ENCODE results near the gene ARHGEF7.
"Not testable (repeated sequence)": the region's sequence is repeated elsewhere in the genome, so short reads cannot be mapped to it uniquely, and the experiment has no call there.

Gene ARHGEF7

GRCh38 chr13:111071120-111071519 lies 44.0 kb upstream of the ARHGEF7 start:
- not testable (repeated sequence) for H3K4me3 ChIP-seq (ENCODE audit: low read length); H3K27me3 ChIP-seq (ENCODE audit: low read depth, low read length); H4K20me1 ChIP-seq (ENCODE audit: insufficient read depth, low read length); H3K36me3 ChIP-seq (replicated peaks; ENCODE audit: low read depth, low read length); H3K9ac ChIP-seq (ENCODE audit: low read length); H3K4me1 ChIP-seq (ENCODE audit: low read length); H3K79me2 ChIP-seq (ENCODE audit: low read length); H3K4me2 ChIP-seq (ENCODE audit: low read length); H2AFZ ChIP-seq (ENCODE audit: low read depth, low read length); H3K27ac ChIP-seq (ENCODE audit: low read length)
- TF ChIP-seq CTCF (IDR thresholded peaks at IDR 0.05; ENCODE audit: low read depth, low read length), result peak; percentile 51
- H3K9me3 ChIP-seq (ENCODE audit: insufficient read depth, low read length), result 0 out of 2 replicates have a peak, but pooled peaks cover 26% of the 10 kb centered on the region

DNA sequence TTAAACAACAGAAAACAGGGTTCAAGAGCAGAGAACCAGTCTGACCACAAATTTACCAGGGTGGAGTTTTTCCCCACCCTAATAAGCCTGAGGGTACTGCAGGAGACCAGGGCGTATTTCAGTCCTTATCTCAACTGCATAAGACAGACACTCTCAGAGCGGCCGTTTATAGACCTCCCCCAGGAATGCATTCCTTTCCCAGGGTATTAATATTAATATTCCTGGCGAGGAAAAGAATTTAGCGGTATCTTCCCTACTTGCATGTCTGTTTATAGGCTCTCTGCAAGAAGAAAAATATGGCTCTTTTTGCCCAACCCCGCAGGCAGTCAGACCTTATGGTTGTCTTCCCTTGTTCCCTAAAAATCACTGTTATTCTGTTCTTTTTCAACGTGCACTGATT lies 43.6 kb upstream of the ARHGEF7 start:
- not testable (repeated sequence) for H3K4me1 ChIP-seq (ENCODE audit: low read length); H3K4me3 ChIP-seq (ENCODE audit: low read length); H3K36me3 ChIP-seq (replicated peaks; ENCODE audit: low read depth, low read length); H3K27ac ChIP-seq (ENCODE audit: low read length); H3K4me2 ChIP-seq (ENCODE audit: low read length); H3K79me2 ChIP-seq (ENCODE audit: low read length); H4K20me1 ChIP-seq (ENCODE audit: insufficient read depth, low read length); H3K9ac ChIP-seq (ENCODE audit: low read length); H2AFZ ChIP-seq (ENCODE audit: low read depth, low read length); H3K27me3 ChIP-seq (ENCODE audit: low read depth, low read length)
- H3K9me3 ChIP-seq (ENCODE audit: insufficient read depth, low read length), result 0 out of 2 replicates have a peak, but pooled peaks cover 26% of the 10 kb centered on the region

GRCh38 chr13:111074826-111075225 lies 40.3 kb upstream of the ARHGEF7 start:
- Histone ChIP-seq H3K27ac (ENCODE audit: low read length) (no peak overlapping the region), H3K4me2 (ENCODE audit: low read length) (no peak overlapping the region), H3K9me3 (ENCODE audit: insufficient read depth, low read length) (0 out of 2 replicates have a peak, but pooled peaks cover 26% of the 10 kb centered on the region), H3K4me1 (ENCODE audit: low read length) (no peaks in the 10 kb centered on the region; the same call in 1 of the 2 replicates), H3K4me3 (ENCODE audit: low read length) (no peak overlapping the region), H2AFZ (ENCODE audit: low read depth, low read length) (no peak overlapping the region), H3K9ac (ENCODE audit: low read length) (no peak overlapping the region), H3K79me2 (ENCODE audit: low read length) (no peaks in the 10 kb centered on the region), H3K27me3 (ENCODE audit: low read depth, low read length) (no peaks in the 10 kb centered on the region), H3K36me3 (replicated peaks; ENCODE audit: low read depth, low read length) (no peaks in the 10 kb centered on the region), H4K20me1 (ENCODE audit: insufficient read depth, low read length) (no peaks in the 10 kb centered on the region)
- TF ChIP-seq EZH2phosphoT487 (IDR thresholded peaks at IDR 0.05; ENCODE audit: low read depth) (no peak), CTCF (IDR thresholded peaks at IDR 0.05; ENCODE audit: low read depth, low read length) (no peak)

DNA sequence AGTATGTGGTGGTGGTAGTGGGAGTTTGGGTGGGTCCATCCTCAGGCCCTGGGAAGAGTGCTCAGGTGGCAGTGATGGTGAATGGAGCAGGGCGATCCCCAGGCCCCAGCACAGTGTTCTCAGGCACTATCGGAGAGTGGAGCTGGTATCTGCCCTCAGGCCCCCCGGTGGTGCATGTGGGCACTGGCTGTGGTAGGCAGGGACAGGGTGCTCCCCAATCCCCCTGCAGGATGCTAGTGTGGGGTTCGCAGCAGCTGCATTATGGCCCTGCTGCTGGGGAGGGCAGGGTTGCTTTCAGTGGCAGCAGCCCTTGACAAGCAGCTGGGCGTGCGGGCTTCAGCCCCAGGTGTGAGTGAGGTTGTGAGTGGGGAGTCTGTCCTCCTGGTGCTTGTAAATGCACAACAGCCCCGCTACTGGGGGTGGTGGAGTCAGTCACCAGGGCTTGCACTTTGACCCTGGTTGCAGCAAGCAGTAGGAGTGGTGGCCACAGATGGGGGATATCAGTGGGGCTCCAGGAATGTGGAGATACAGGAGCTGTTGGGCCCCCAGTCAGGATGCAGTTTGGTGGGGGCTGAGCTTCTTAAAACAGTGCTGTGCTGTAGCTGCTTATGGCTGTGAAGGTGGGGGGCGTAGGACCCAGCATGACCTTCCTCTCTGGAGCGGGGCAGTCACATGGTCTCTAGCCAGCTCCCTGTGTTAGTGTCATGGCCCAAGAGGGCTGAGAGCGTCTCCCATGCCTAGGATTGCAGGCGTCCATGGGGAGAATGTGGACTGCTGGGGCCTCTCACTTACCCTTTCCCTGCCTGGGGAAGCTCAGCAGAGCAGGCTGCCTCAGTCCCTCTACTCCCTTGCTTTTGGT lies 38.7 kb upstream of the ARHGEF7 start:
- 0 out of 2 replicates have a peak, but pooled peaks cover 26% of the 10 kb centered on the region for H3K9me3 ChIP-seq (ENCODE audit: insufficient read depth, low read length)
- H2AFZ ChIP-seq (ENCODE audit: low read depth, low read length), result no peak overlapping the region
- no peak overlapping the region for H3K27ac ChIP-seq (ENCODE audit: low read length)

More for the DNA sequence above, 38.7 kb upstream of the ARHGEF7 start:
- no peaks in the 10 kb centered on the region for H3K36me3 ChIP-seq (replicated peaks; ENCODE audit: low read depth, low read length)
- no peak overlapping the region for H3K9ac ChIP-seq (ENCODE audit: low read length)
- no peak overlapping the region for H3K4me3 ChIP-seq (ENCODE audit: low read length)
- H3K27me3 ChIP-seq (ENCODE audit: low read depth, low read length), result no peaks in the 10 kb centered on the region
- no peaks in the 10 kb centered on the region for H3K79me2 ChIP-seq (ENCODE audit: low read length)
- no peak for TF ChIP-seq CTCF (IDR thresholded peaks at IDR 0.05; ENCODE audit: low read depth, low read length)
- no peak for TF ChIP-seq EZH2phosphoT487 (IDR thresholded peaks at IDR 0.05; ENCODE audit: low read depth)
- H4K20me1 ChIP-seq (ENCODE audit: insufficient read depth, low read length), result no peaks in the 10 kb centered on the region
- no peaks in the 10 kb centered on the region for H3K4me1 ChIP-seq (ENCODE audit: low read length)
- H3K4me2 ChIP-seq (ENCODE audit: low read length), result no peak overlapping the region

All from OCI-LY3 (cell line).